Neutrophil (primary cell): ENCODE measurements around the gene IDE.

Source experiments
- H3K27ac ChIP-seq: fragments of 200-600 bp; sonication (generic); 2 replicates; pipeline ENCODE4 v1.5.1; 2016; ENCODE audit warnings: mild to moderate bottlenecking, moderate library complexity
- H3K27me3 ChIP-seq: fragments of 200-600 bp; sonication (generic); 2 replicates; pipeline ENCODE4 v1.6.0; 2016; ENCODE audit warnings: mild to moderate bottlenecking
- H3K36me3 ChIP-seq: fragments of 200-600 bp; sonication (generic); 2 replicates; pipeline ENCODE4 v1.5.1; 2017
- H3K4me1 ChIP-seq, 2 experiments: fragments of 200-600 bp in 1 of 2; sonication (generic) in 1 of 2; 1 replicate in 1 of 2; 2 replicates in 1 of 2; pipeline versions ENCODE4 v1.5.1 to v1.6.1; 2013 to 2016; ENCODE audit warnings: low read depth in 1 of 2, low read length in 1 of 2, mild to moderate bottlenecking in 1 of 2, moderate library complexity in 1 of 2; ENCODE audit not compliant: control insufficient read depth in 1 of 2, insufficient read depth in 1 of 2
- H3K4me3 ChIP-seq, 2 experiments: fragments of 200-600 bp in 1 of 2; sonication (generic) in 1 of 2; 1 replicate in 1 of 2; 2 replicates in 1 of 2; pipeline ENCODE4 v1.5.1; 2013 to 2016; ENCODE audit warnings: low read depth in 1 of 2, low read length in 1 of 2, mild to moderate bottlenecking in 1 of 2, moderate library complexity in 1 of 2
- H3K9me3 ChIP-seq: fragments of 200-600 bp; sonication (generic); 2 replicates; pipeline ENCODE4 v1.5.1; 2016
- CTCF ChIP-seq: fragments of 200-600 bp; sonication (generic); IDR thresholded peaks from 2 replicates; pipeline ENCODE4 v1.5.1; 2016; ENCODE audit warnings: antibody characterized with exemption

Gene IDE

GRCh38 chr10:92559046-92559445, 14.8 kb downstream of the IDE start:
- no peaks in the 10 kb centered on the region for H3K27me3 ChIP-seq
- H3K4me3 ChIP-seq: no peak overlapping the region
- H3K9me3 ChIP-seq: peaks cover 3% of the 10 kb centered on the region
- H3K4me1 ChIP-seq: no peaks in the 10 kb centered on the region
- H3K27ac ChIP-seq: no peak overlapping the region
- TF ChIP-seq CTCF: no peak
- H3K36me3 ChIP-seq: peaks cover 12% of the 10 kb centered on the region

- Histone ChIP-seq H3K9me3 (peaks cover 5% of the 10 kb centered on the region), H3K4me3 (no peak overlapping the region), H3K27me3 (no peaks in the 10 kb centered on the region), H3K36me3 (peaks cover 6% of the 10 kb centered on the region), H3K4me1 (no peaks in the 10 kb centered on the region), H3K27ac (no peak overlapping the region)
- no peak for TF ChIP-seq CTCF
These were observed 19.9 kb downstream of the IDE start for GRCh38 chr10:92553959-92554358.

GRCh38 chr10:92552310-92552709, 21.6 kb downstream of the IDE start:
- Histone ChIP-seq H3K27ac (no peak overlapping the region), H3K27me3 (no peaks in the 10 kb centered on the region), H3K4me3 (no peak overlapping the region), H3K36me3 (peaks cover 12% of the 10 kb centered on the region), H3K9me3 (peaks cover 5% of the 10 kb centered on the region), H3K4me1 (no peaks in the 10 kb centered on the region)
- TF ChIP-seq CTCF: no peak

GRCh38 chr10:92550924-92551323, 23.0 kb downstream of the IDE start:
- H3K36me3 ChIP-seq: peaks cover 12% of the 10 kb centered on the region
- peaks cover 5% of the 10 kb centered on the region for H3K9me3 ChIP-seq
- H3K27me3 ChIP-seq: no peaks in the 10 kb centered on the region
- no peaks in the 10 kb centered on the region for H3K4me1 ChIP-seq
- no peak overlapping the region for H3K27ac ChIP-seq
- no peak for TF ChIP-seq CTCF
- H3K4me3 ChIP-seq: no peak overlapping the region

- Histone ChIP-seq H3K4me3 (no peak overlapping the region), H3K27me3 (no peaks in the 10 kb centered on the region), H3K27ac (no peak overlapping the region), H3K9me3 (no peaks in the 10 kb centered on the region), H3K36me3 (peaks cover 6% of the 10 kb centered on the region), H3K4me1 (peaks cover 5 to 11% of the 10 kb centered on the region in 2 experiments)
- no peak for TF ChIP-seq CTCF
These were observed 26.2 kb downstream of the IDE start for GRCh38 chr10:92547676-92548075.

- peaks cover 6% of the 10 kb centered on the region for H3K36me3 ChIP-seq
- no peaks in the 10 kb centered on the region for H3K27me3 ChIP-seq
- no peak overlapping the region for H3K4me3 ChIP-seq
- TF ChIP-seq CTCF: no peak
- no peak overlapping the region for H3K27ac ChIP-seq
- no peaks in the 10 kb centered on the region for H3K9me3 ChIP-seq
- peaks cover 5 to 11% of the 10 kb centered on the region in 2 experiments for H3K4me1 ChIP-seq
These were observed 28.3 kb downstream of the IDE start for GRCh38 chr10:92545556-92545955.
